Activated T-cell treated with anti-CD3 and anti-CD28 coated beads, Interleukin-2, amount 50 U/mL, for 1 hour (primary cell): ENCODE data around the gene ABCB9.
"Not testable (repeated sequence)": the region's sequence is repeated elsewhere in the genome, so short reads cannot be mapped to it uniquely, and the experiment has no call there.

ENCODE experiments used
- DNase-seq: peaks from one replicate; pipeline ENCODE4 v3.0.0-alpha.2; 2020

Gene ABCB9

GRCh38 chr12:122960193-122960569 is 6.1 kb downstream of the ABCB9 start:
- DNase-seq: no peak

- no peak for DNase-seq
Observed at GRCh38 chr12:122959566-122960192, 6.6 kb downstream of the ABCB9 start.

GRCh38 chr12:122958198-122958888 is 7.9 kb downstream of the ABCB9 start:
- no peak for DNase-seq

- DNase-seq: no peak
Observed at GRCh38 chr12:122956035-122956434, 10.2 kb downstream of the ABCB9 start.

GRCh38 chr12:122955156-122955555 is 11.1 kb downstream of the ABCB9 start:
- DNase-seq: no peak

- peak; percentile 79 for DNase-seq
Observed at GRCh38 chr12:122951979-122952892, 14.0 kb downstream of the ABCB9 start.

- no peak for DNase-seq
Observed at GRCh38 chr12:122951406-122951805, 14.9 kb downstream of the ABCB9 start.

GRCh38 chr12:122949816-122950675 is 16.2 kb downstream of the ABCB9 start:
- no peak for DNase-seq

- no peak for DNase-seq
Observed at GRCh38 chr12:122949405-122949804, 16.9 kb downstream of the ABCB9 start.

GRCh38 chr12:122948605-122949004 is 17.7 kb downstream of the ABCB9 start:
- DNase-seq: no peak

GRCh38 chr12:122947352-122947792 is 18.9 kb downstream of the ABCB9 start:
- DNase-seq: no peak

- DNase-seq: peak; percentile 51
Observed at GRCh38 chr12:122946690-122947341, 19.4 kb downstream of the ABCB9 start.

GRCh38 chr12:122944605-122945592 is 21.4 kb downstream of the ABCB9 start:
- DNase-seq: no peak

GRCh38 chr12:122943196-122943595 is 23.1 kb downstream of the ABCB9 start:
- DNase-seq: no peak

GRCh38 chr12:122942637-122943036 is 23.6 kb downstream of the ABCB9 start:
- DNase-seq: no peak

- DNase-seq: not testable (repeated sequence)
Observed at GRCh38 chr12:122941351-122941750, 24.9 kb downstream of the ABCB9 start.

GRCh38 chr12:122939125-122939524 is 27.1 kb downstream of the ABCB9 start:
- no peak for DNase-seq

- no peak for DNase-seq
Observed at GRCh38 chr12:122937622-122938091, 28.6 kb downstream of the ABCB9 start.

- DNase-seq: no peak
Observed at GRCh38 chr12:122935318-122935717, 30.9 kb downstream of the ABCB9 start.

- DNase-seq: no peak
Observed at GRCh38 chr12:122934722-122935121, 31.5 kb downstream of the ABCB9 start.

- no peak for DNase-seq
Observed at GRCh38 chr12:122932207-122932606, 34.1 kb downstream of the ABCB9 start.
